Measurements from ENCODE around the gene CAP2.

DNA sequence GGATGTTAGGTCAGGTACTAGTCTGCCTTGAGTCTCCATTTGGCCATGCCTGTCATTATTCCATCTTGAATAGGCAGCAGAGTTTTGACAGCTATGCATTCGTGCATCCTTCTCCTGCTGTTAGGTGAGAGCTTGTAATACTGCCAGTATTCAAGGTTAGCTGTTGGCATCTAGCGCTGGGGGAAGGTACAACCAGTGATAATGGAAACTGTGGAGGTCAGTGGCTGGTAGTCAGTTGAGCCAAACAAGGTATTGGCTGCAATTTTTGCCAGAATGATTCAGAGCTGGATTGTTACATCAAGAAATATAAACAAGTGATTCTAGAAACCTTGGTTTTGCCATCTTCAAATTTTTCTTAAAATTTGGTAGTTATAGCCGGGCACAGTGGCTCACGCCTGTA lies 213.2 kb downstream of the CAP2 start:
- TF ChIP-seq POLR2AphosphoS5 (IDR thresholded peaks at IDR 0.05; ENCODE audit: low read depth, low read length), result no peak
- TF ChIP-seq FOXP2 (optimal IDR thresholded peaks at IDR 0.05; ENCODE audit: borderline replicate concordance, extremely low read depth, extremely low read length, insufficient read depth), result no peak
- no peak for TF ChIP-seq SIN3A (IDR thresholded peaks at IDR 0.05; ENCODE audit: borderline replicate concordance, insufficient read depth, low read length)
- TF ChIP-seq TAF1 (IDR thresholded peaks at IDR 0.05; ENCODE audit: borderline replicate concordance, insufficient read depth, low read length), result no peak
